ENCODE results near the gene FSTL3. TPM values are rescaled to one million over a fixed set of nuclear protein-coding genes. Genes with fewer than 3 reads are reported as not detected.

FSTL3 gene
- total and polyA plus RNA-seq, 10 of the 15 experiments (the other 5 are each of a cell fraction or from before 2014, with no cell fraction given): 0.42 to 13.5 (median 3.6) TPM

DNA sequence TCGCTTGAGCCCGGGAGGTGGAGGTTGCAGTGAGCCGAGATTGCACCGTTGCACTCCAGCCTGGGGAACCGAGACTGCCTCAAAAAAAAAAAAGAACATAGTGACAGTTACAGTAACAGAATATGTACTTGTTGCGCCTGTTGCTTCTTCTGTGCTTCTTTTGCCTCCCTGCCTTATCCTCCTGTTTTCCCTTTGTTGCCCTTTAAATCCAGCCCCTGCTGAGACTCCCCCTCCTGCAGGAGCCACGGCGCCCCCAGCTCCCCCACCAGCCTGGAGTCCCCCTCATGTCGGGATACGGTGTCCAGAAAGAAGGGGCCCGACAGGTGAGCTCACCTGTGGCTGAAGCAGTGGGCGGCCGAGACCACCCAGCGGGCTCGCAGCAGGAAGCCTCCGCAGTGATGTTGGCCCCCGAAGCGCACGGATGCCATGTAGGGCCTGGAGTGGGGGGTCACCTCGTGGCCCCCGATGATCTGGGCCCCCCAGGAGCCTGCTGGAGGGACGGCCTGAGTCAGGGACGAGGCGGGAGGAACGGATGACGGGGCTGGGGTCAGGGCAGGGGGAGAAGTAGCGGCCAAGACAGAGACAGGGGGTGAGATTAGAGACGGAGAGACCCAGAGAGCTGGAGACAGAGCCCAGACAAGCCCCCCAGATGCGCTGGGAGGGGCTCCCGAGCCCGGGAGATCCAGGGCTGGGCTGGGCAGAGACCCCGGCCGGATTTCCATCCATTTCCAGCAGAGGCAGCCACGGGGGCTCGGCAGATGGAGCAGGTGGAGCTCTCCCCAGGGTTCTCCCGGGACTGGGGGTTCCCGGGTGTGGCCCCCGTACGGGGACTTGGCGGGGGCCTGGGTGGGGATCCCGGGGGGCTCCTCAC lies 18.5 kb downstream of the FSTL3 start (continued):
- TF ChIP-seq ZZZ3 (IDR thresholded peaks at IDR 0.05; ENCODE audit: control insufficient read depth, insufficient read length, low read depth): no peak
- no peak for TF ChIP-seq USF1 (IDR thresholded peaks at IDR 0.05; ENCODE audit: borderline replicate concordance, extremely low read length, insufficient read depth, low read depth, low read length)
- TF ChIP-seq HDAC2 (IDR thresholded peaks at IDR 0.05): no peak
- no peak for TF ChIP-seq BCLAF1 (IDR thresholded peaks at IDR 0.05)

DNA sequence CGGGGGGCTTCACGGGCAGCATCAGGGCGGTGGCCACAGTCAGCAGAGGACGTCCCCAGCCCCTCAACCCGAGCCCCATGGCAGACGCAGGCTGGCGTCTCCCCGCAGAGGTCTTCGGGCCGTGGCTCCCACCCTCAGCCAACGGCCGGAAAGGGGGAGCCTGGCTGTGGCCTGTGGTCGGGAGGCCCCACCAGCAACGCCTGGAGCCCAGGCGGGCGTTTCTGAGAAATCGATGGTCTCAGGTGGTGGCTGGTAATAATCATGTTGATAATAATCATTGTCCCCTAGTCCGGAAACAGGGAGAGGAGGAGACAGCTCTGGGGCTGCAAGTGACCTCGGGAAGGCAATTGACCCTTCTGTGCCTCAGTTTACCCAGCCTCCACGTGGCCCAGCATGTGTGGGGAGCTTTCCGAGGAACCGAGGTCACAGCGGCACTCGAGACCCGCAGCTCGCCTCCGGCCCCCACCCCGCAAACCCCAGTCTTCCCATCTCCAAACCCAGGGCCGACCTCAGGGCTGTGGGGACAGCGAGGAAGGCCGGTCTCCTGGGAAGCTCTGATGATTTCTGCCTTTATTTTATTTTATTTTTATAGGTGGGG lies 19.3 kb downstream of the FSTL3 start, which contains the start of gene PRSS57:
Gene PRSS57 (minus strand): TSS at position 101 of the 598 bp plus-strand sequence. CDS start 22 bp downstream, at position 79.
- Histone ChIP-seq H3K9ac (ENCODE audit: control insufficient read depth, insufficient read depth, low read length) (no peak within 1 kb of the TSS), H3K4me1 (ENCODE audit: control insufficient read depth, insufficient read depth, low read length) (no peaks in the 10 kb centered on the region), H3K27me3 (replicated peaks in 1 of 2; ENCODE audit: control insufficient read depth in 2 of 2, insufficient read depth in 2 of 2, low read length in 1 of 2) (no peaks in the 10 kb centered on the region; a peak in 3 of 4 replicates), H4K20me1 (ENCODE audit: control insufficient read depth, insufficient read depth) (no peaks in the 10 kb centered on the region), H3K36me3 (ENCODE audit: control insufficient read depth in 2 of 2, insufficient read depth in 2 of 2, low read length in 1 of 2) (no peaks in the 10 kb centered on the region), H3K4me3 (no peak within 1 kb of the TSS), H3K79me2 (ENCODE audit: control insufficient read depth, insufficient read depth, low read length) (no peaks in the 10 kb centered on the region), H2AFZ (ENCODE audit: control insufficient read depth, low read depth, low read length) (no peak within 1 kb of the TSS), H3K9me3 (replicated peaks; ENCODE audit: control insufficient read depth, insufficient read depth, low read length) (no peaks in the 10 kb centered on the region), H3K4me2 (ENCODE audit: control insufficient read depth, insufficient read depth) (no peak within 1 kb of the TSS), H3K27ac (ENCODE audit: control insufficient read depth, insufficient read depth) (no peak within 1 kb of the TSS)
- SMC1A ChIA-PET (ENCODE audit: uncharacterized antibody, unreplicated experiment): no interaction called here
- ATAC-seq (no peak), DNase-seq (ENCODE audit: low read depth, low spot score) (no peak), FAIRE-seq (no peak)
- RAD21 ChIA-PET (ENCODE audit: unreplicated experiment): no interaction called here
- no TSS peak for BruUV-seq (replicated peaks)
- WGBS (ENCODE audit: insufficient coverage, insufficient replicate concordance, low lambda C conversion rate, missing lambda C conversion rate): 10% methylated on average over 29 of the region's 31 CpGs
- CTCF ChIA-PET: no interaction called here
- POLR2A ChIA-PET: no interaction called here
- intact Hi-C loops (cut with micrococcal nuclease; ENCODE audit: unreplicated experiment): no loop called here
- in situ Hi-C loops (cut with MboI): no loop called here
- TF ChIP-seq, protein P1, sequence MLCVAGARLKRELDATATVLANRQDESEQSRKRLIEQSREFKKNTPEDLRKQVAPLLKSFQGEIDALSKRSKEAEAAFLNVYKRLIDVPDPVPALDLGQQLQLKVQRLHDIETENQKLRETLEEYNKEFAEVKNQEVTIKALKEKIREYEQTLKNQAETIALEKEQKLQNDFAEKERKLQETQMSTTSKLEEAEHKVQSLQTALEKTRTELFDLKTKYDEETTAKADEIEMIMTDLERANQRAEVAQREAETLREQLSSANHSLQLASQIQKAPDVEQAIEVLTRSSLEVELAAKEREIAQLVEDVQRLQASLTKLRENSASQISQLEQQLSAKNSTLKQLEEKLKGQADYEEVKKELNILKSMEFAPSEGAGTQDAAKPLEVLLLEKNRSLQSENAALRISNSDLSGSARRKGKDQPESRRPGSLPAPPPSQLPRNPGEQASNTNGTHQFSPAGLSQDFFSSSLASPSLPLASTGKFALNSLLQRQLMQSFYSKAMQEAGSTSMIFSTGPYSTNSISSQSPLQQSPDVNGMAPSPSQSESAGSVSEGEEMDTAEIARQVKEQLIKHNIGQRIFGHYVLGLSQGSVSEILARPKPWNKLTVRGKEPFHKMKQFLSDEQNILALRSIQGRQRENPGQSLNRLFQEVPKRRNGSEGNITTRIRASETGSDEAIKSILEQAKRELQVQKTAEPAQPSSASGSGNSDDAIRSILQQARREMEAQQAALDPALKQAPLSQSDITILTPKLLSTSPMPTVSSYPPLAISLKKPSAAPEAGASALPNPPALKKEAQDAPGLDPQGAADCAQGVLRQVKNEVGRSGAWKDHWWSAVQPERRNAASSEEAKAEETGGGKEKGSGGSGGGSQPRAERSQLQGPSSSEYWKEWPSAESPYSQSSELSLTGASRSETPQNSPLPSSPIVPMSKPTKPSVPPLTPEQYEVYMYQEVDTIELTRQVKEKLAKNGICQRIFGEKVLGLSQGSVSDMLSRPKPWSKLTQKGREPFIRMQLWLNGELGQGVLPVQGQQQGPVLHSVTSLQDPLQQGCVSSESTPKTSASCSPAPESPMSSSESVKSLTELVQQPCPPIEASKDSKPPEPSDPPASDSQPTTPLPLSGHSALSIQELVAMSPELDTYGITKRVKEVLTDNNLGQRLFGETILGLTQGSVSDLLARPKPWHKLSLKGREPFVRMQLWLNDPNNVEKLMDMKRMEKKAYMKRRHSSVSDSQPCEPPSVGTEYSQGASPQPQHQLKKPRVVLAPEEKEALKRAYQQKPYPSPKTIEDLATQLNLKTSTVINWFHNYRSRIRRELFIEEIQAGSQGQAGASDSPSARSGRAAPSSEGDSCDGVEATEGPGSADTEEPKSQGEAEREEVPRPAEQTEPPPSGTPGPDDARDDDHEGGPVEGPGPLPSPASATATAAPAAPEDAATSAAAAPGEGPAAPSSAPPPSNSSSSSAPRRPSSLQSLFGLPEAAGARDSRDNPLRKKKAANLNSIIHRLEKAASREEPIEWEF (IDR thresholded peaks at IDR 0.05; ENCODE audit: insufficient replicate concordance, low read depth, low read length): no peak
- TF ChIP-seq ZNF217 (IDR thresholded peaks at IDR 0.05) (no peak), WRNIP1 (IDR thresholded peaks at IDR 0.05; ENCODE audit: borderline replicate concordance, low read depth, low read length) (no peak), CBX3 (IDR thresholded peaks at IDR 0.05; ENCODE audit: borderline replicate concordance, low read depth) (no peak), PML (IDR thresholded peaks at IDR 0.05; ENCODE audit: low read length) (no peak), MTA2 (IDR thresholded peaks at IDR 0.05; ENCODE audit: low read depth) (no peak)

Data from GM12878 (cell line).